Mononuclear cell (primary cell): ENCODE results near the gene NES. TPM values are rescaled to one million over a fixed set of nuclear protein-coding genes. Genes with fewer than 3 reads are reported as not detected.

Source experiments
- H3K27me3 ChIP-seq: 2 replicates; pipeline ENCODE4 v1.6.0; 2011; ENCODE audit warnings: low read length, control low read depth; ENCODE audit not compliant: insufficient read depth
- H3K4me1 ChIP-seq: 2 replicates; pipeline ENCODE4 v1.5.1; 2011; ENCODE audit warnings: mild to moderate bottlenecking, low read length, control low read depth; ENCODE audit not compliant: insufficient read depth
- H3K4me3 ChIP-seq: 2 replicates; pipeline ENCODE4 v1.5.1; 2011; ENCODE audit warnings: mild to moderate bottlenecking, low read length, moderate library complexity
- H3K9me3 ChIP-seq: 2 replicates; pipeline ENCODE4 v1.5.1; 2011; ENCODE audit warnings: low read depth, mild to moderate bottlenecking, control low read depth, low read length
- total RNA-seq: library from RNA; depleted of rRNA; stranded (reverse); fragments of >200 nt; gene quantifications from one replicate; pipeline ENCODE4 v1.2.3, GENCODE V29; 2012

Gene NES
- total RNA-seq, 1 donor: not detected

- H3K9me3 ChIP-seq: no peaks in the 10 kb centered on the region
- H3K27me3 ChIP-seq: no peaks in the 10 kb centered on the region
- no peak overlapping the region for H3K4me3 ChIP-seq
- peaks cover 47% of the 10 kb centered on the region for H3K4me1 ChIP-seq
Observed at GRCh38 chr1:156665539-156665938, 11.7 kb downstream of the NES start.

- H3K4me3 ChIP-seq: no peak overlapping the region
- peaks cover 53% of the 10 kb centered on the region for H3K4me1 ChIP-seq
- no peaks in the 10 kb centered on the region for H3K27me3 ChIP-seq
- H3K9me3 ChIP-seq: no peaks in the 10 kb centered on the region
Observed at GRCh38 chr1:156664767-156665411, 12.3 kb downstream of the NES start.

GRCh38 chr1:156664046-156664766 is 13.0 kb downstream of the NES start:
- peaks cover 60% of the 10 kb centered on the region for H3K4me1 ChIP-seq

GRCh38 chr1:156663178-156663577 is 14.0 kb downstream of the NES start:
- Histone ChIP-seq H3K4me3 (no peak overlapping the region), H3K4me1 (peaks cover 64% of the 10 kb centered on the region), H3K9me3 (no peaks in the 10 kb centered on the region), H3K27me3 (no peaks in the 10 kb centered on the region)

More at GRCh38 chr1:156664046-156664766, 13.0 kb downstream of the NES start:
- Histone ChIP-seq H3K4me3 (no peak overlapping the region), H3K9me3 (no peaks in the 10 kb centered on the region), H3K27me3 (no peaks in the 10 kb centered on the region)

- Histone ChIP-seq H3K27me3 (no peaks in the 10 kb centered on the region), H3K4me1 (peaks cover 69% of the 10 kb centered on the region), H3K9me3 (no peaks in the 10 kb centered on the region), H3K4me3 (no peak overlapping the region)
Observed at GRCh38 chr1:156662800-156663055, 14.5 kb downstream of the NES start.

DNA sequence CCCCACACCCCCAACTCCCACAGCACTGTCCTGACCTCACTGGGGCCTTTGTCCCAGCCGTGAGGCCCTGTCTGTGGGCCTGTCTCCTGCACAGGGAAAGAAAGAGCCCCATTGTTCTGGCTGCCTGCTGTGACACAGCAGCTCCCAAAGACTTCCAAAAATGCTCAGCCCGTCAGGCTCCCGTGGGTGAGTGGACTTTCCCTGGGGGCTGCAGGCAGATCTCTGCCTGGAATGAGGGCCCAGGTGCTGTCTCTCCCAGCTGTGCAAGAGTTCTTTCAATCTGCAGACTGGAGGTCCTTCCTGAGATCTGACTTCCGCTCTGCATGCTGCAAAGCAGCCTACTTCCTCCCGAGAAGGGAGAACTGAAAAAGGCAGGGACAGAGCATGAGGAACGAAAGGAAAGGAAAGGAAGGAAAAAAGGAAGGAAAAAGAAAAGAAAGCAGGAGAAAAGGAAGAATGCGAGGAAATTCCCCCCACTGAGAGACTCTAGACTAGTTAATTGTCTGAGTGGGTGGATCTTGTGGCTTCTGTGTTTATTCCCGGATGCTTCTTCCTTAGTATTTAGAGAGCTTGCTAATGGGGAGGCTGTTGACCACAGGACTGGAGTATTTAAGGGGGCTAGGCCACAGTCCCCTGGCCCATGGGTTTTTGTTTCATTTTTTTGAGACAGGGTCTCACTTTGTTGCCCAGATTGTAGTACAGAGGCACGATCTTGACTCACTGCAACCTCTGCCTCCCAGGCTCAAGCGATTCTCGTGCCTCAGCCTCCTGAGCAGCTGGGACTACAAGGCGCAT is 15.0 kb downstream of the NES start:
- Histone ChIP-seq H3K4me1 (peaks cover 74% of the 10 kb centered on the region), H3K4me3 (no peak overlapping the region), H3K27me3 (peaks cover 4% of the 10 kb centered on the region), H3K9me3 (no peaks in the 10 kb centered on the region)

- Histone ChIP-seq H3K27me3 (peaks cover 19% of the 10 kb centered on the region), H3K4me1 (peaks cover 82% of the 10 kb centered on the region), H3K4me3 (no peak overlapping the region), H3K9me3 (no peaks in the 10 kb centered on the region)
Observed at GRCh38 chr1:156660752-156661112, 16.5 kb downstream of the NES start.

DNA sequence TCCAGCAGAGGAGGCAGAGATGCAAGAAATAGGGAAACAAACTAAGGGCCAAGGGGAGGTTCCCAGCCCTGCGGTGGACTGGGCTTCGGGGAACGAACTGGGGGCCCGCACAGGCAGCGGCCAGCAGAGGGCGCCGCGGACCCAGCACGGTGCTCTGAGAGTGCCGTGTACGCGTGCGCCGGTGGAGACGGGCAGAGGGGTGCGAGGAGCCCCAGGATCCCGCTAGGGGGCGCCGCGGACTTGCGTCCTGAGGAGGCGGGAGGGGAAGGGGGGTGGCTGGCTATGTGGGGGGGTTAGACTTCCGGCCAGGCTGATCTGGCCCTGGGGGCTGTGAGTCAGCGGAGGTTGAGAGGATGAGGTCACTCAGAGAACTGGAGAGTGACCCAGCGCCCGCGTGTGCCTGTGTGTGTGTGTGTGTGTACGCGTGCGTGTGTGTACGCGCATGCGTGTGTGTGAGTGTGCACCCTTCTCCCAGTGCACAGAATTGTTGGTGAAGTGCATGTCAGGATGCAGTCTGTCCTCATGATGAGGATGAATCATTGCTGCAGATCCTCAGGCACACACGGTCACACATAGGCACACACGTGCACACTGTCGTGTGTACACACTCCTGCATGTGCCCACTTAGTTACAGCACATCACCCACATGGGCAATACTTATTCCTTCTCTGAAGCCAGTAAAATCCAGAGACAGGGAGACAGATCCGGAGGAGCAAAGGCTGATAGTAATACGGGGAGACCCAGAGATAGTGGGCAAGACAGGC is 17.0 kb downstream of the NES start:
- Histone ChIP-seq H3K4me3 (no peak overlapping the region), H3K9me3 (no peaks in the 10 kb centered on the region), H3K4me1 (peaks cover 79% of the 10 kb centered on the region), H3K27me3 (peaks cover 24% of the 10 kb centered on the region)

- Histone ChIP-seq H3K9me3 (no peaks in the 10 kb centered on the region), H3K27me3 (peaks cover 28% of the 10 kb centered on the region), H3K4me3 (no peak overlapping the region), H3K4me1 (peaks cover 73% of the 10 kb centered on the region)
Observed at GRCh38 chr1:156659661-156659987, 17.6 kb downstream of the NES start.

- Histone ChIP-seq H3K4me3 (no peak overlapping the region), H3K4me1 (peaks cover 68% of the 10 kb centered on the region), H3K9me3 (no peaks in the 10 kb centered on the region), H3K27me3 (peaks cover 33% of the 10 kb centered on the region)
Observed at GRCh38 chr1:156658945-156659574, 18.1 kb downstream of the NES start.

GRCh38 chr1:156658496-156658895 is 18.7 kb downstream of the NES start:
- no peaks in the 10 kb centered on the region for H3K9me3 ChIP-seq
- H3K4me1 ChIP-seq: peaks cover 65% of the 10 kb centered on the region
- no peak overlapping the region for H3K4me3 ChIP-seq
- peaks cover 38% of the 10 kb centered on the region for H3K27me3 ChIP-seq

DNA sequence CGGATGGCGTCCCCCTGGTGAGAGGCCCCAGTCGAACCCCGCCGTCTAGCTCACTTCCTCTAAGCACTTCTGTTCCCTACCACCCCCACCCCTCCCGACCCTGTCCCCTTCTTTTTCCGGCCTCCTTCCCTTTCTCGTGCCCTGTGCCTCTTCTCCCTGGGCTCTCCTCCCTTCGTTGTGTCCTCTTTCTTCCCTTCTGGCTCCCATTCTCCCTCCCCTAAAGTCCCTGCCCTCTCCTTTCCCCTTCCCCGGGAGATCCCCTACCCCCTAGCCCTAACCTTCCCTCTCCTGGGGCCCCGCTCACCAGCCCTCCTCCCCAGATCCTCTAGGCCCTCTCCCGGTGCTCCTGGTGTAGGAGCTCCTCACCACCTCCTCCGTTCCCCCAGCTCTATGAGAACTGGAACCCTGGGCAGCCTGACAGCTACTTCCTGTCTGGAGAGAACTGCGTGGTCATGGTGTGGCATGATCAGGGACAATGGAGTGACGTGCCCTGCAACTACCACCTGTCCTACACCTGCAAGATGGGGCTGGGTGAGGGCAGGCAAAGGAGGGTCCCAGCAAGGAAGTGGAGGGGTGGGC is 19.4 kb downstream of the NES start:
- Histone ChIP-seq H3K9me3 (no peaks in the 10 kb centered on the region), H3K4me1 (peaks cover 58% of the 10 kb centered on the region), H3K4me3 (no peak overlapping the region), H3K27me3 (peaks cover 40% of the 10 kb centered on the region)

DNA sequence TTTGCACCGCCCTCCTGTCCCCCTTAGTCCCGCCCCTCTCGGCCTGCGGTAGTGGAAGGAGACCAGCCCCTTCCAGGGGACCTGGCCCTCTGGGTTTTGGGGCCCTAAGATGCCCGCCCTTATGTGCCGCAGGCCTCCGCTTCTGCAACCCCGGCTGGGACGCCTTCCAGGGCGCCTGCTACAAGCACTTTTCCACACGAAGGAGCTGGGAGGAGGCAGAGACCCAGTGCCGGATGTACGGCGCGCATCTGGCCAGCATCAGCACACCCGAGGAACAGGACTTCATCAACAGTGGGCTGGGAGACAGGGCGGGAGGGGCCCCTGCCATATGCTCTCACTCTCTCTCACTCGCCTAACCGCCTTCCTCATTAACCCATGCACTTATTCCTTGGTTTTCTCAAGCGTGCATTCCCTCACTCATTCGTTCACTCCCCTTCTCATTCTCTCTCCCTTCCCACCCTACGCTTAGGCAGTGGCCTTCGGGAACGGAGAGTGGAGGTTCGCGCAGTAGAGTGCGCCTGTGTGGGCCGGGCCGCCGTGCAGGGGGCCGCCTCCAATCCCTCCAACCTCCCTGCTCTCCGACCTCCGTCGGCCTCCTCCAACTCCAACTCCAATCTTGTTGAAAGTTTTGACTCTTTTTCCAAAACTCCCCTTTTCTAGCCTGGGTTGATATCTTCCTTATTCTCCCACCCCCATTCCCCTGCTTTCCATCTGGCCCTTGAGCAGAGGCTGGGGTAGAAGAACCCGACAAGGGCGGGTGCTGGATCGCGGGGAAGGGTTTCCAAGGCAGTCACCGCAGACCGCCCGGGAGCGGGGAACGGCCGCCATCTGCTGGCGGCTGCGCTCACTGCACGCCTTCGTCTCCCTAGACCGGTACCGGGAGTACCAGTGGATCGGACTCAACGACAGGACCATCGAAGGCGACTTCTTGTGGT is 20.1 kb downstream of the NES start:
- Histone ChIP-seq H3K4me1 (peaks cover 51% of the 10 kb centered on the region), H3K4me3 (no peak overlapping the region), H3K9me3 (no peaks in the 10 kb centered on the region), H3K27me3 (peaks cover 40% of the 10 kb centered on the region)
